GM18951 (cell line): ENCODE measurements around the gene GPHN.

Experiments
- POLR2A ChIP-seq: IDR thresholded peaks from 4 replicates; pipeline ENCODE4 v1.6.1; 2011; ENCODE audit warnings: mild to moderate bottlenecking; ENCODE audit not compliant: insufficient read length, insufficient read depth; ENCODE audit errors: extremely low read depth
- in situ Hi-C: fragments of 300-500 bp; cut with MboI; formaldehyde crosslinking; loops from one replicate; pipeline ENCODE4 v1.12.0; 2022; ENCODE audit warnings: low sequenced_read_pairs, mixed read lengths, inconsistent platforms; ENCODE audit not compliant: unreplicated experiment

The GPHN gene

DNA sequence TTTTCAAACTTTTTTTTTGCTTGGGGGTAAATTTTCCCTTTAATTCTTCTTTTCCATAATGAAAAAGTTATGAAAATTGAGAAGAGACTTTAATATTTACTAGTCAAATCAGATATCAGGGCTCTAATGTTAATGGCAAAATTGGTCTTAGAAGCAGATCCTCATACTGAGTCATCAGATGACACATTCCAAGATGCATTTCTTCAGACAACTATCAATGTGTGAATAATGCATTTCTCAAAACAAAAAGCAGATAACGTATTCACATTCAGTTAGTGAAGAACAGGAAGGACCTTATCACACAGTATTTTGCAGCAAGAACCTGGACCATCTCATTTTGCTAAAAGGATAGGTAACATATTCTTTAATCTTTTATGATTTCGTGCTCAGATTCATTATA, 130.7 kb downstream of the GPHN start:
- in situ Hi-C loops: no loop called here
- TF ChIP-seq POLR2A: no peak

DNA sequence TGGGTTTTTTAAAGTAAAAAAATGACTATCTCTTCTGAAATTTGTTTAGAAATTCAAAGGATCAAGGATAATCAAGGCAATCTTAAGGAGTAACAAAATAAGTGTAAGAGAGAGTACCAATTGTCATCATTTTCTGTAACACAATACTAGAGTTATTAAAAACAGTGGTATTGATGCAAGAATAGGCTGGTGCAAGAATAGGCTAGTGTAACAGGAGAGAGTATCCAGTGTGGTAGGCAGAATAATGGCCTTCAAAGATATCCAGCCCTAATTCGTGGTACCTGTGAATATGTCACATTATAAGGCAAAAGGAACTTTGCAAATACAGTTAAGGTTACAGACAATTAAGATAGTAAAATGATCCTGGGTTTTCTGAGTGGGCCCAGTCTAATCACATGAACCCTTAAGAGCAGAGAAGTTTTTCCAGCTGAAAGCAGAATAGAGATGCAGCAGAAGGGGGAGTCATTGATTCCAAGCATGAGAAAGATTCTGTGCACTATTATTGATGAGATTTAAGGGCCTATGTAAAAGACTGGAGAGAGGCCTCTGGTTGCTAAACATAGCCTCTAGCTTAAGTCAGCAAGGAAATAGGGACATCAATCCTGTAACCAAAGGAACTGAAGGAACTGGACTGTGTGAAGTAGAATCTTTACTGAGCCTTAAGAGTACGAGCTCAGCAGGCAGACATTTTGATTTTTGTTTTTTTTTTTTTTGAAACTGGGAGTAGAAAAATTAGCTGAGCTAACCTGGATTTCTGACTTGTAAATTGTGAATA, 134.1 kb downstream of the GPHN start:
- no peak for TF ChIP-seq POLR2A
- in situ Hi-C loops: no loop called here

DNA sequence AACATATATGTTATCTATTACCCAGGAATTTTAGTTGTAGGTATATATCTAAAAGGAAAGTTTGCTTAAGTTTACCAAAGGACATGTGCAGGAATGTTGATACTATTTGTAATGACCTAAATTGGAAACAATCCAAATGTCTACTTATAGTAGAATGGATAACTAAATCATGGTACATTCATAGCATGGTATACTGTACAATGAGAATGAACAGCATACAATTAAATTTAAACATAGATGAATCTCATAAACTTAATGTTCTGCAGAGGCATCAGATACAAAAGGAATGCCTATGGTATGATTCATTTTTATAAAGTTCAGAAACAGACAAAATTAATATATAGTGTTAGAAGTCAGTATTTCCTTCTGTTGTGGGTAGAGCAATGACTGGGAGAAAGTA, 135.4 kb downstream of the GPHN start:
- in situ Hi-C loops: no loop called here
- TF ChIP-seq POLR2A: no peak

DNA sequence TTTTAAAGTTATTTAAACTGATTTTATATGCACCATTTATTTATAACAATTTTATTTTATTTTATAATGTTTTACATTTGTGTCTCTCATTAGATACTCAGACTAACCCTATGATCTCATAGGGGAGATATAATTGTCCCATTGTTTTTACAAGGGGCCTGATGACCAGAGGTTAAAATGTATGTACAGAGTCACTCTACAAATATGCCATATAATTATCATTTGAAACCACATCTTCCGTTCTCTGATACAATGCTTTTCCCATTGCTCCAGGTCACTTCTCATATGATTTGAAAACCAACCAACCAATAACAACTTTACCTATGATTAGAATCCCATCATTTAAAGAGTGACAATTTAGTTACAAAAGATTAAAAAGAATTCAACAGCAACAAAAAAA, 137.8 kb downstream of the GPHN start:
- in situ Hi-C loops: no loop called here
- no peak for TF ChIP-seq POLR2A

DNA sequence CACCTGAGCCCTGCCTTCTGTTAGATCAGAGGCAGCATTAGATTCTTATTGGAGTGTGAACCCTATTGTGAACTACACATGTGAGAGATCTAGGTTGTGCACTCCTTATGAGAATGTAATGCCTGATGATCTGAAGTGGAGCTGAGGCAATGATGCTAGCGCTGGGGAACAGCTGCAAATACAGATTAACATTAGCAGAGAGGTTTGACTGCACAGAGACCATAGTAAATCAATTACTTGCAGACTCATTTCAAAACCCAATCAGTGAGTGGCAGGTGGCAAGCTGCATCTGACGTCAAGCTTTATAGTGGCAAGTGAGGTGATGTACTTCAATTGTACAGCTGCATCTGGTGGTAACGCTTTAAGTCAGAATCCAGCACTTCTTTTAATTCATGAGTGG, 141.6 kb downstream of the GPHN start:
- in situ Hi-C loops: no loop called here
- peak; percentile 35 for TF ChIP-seq POLR2A

DNA sequence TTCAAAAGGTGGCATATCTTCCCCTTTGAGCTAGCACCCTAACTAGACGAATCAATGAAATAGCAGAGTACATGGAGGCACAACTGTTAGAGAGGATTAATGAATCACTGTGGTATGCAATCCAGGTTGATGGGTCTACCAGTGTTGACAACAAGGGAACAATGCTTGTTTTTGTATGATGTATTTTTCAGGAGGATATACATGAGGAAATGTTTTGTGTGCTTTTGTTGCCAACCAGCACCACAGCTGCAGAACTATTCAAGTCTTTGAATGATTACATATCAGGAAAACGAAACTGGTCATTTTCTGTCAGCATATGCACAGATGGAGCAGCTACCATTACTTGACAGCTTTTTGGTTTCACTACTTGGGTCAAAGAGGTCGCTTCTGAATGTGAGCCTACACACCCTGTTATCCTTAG, 142.6 kb downstream of the GPHN start:
- in situ Hi-C loops: no loop called here
- no peak for TF ChIP-seq POLR2A

DNA sequence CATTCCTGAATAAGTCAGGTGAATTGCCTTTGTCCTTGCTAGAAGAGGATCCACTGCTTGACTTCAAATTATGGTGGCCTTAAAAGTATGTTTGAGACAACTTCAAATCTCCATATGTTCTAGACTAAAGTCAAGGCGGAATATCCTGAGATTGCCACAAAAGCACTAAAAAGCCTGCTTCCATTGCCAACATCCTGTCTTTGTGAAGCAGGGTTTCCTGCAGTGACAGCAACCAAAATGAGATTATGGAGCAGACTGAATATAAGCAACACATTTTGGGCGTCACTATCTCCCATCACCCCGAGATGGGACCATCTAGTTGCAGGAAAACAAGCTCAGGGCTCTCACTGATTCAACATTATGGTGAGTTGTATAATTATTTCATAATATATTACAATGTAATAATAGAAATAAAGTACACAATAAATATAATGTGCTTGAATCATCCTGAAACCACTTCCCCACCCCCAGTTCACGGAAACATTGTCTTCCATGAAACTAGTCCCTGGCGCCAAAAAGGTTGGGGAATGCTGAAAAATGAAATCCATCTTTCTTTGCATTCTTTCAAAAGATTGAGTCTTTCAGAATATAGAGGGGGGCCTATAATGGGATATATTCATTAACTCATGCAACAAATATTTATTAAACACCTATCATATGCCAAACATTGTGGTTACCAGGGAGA, 143.7 kb downstream of the GPHN start:
- TF ChIP-seq POLR2A: no peak
- in situ Hi-C loops: no loop called here

DNA sequence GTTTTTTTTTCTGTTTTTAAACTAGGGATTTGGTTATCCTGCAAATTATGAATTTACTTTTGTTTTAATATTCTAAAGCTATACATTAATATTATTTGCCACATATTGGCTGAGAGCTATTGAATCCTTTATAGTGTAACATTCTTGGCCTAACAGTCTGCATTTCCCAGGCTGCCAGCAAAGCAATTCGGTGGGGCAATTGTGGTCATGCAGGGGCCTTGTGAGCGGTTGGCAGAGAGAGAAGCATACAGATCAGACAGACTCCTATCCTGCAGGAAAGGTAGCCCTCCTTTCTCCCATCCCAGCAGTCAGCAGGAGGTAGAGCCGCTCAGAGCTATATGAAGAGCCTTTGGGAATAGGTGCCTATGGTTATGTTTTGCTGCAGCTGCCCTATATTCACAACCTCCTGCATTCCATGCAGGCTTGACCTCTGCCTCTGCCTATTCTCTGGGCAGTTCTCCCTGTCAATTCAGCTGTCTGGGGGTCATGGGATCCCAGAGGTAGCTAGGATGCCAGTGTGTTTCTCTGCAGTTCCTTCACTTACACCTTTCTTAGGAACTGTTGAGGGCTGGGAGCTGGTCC, 144.7 kb downstream of the GPHN start:
- in situ Hi-C loops: no loop called here
- no peak for TF ChIP-seq POLR2A

DNA sequence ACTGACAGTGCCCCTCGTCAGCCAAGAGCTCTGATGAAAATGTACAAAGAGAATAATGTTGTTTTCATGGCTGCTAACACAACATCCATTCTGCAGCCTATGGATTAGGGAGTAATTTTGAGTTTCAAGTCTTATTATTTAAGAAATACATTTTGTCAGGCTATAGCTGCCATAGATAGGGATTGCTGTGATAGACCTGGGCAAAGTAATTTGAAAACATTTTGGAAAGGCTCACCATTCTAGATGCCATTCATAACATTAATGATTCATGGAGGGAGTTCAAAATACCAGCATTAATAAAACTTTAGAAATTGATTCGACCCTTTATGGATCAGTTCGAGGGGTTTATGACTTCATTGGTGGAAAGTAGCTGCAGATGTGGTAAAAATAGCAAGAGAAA, 149.8 kb downstream of the GPHN start:
- in situ Hi-C loops: no loop called here

DNA sequence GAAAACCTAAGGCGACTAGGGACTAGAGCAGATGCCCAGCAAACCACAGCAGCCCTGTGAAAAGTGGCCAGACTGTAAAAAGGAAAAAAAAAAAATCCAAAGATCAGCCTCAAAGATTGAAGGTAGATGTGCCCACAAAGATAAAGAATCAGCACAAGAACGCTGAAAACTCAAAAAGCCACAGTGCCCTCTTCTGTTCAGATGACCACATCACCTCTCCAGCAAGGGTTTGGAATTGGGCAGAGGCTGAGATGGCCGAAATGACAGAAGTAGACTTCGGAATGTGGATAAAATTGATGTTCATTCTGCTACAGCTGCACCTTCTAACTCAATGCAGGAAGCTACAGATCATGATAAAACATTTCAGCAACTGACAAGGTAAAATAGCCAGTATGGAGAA, 154.4 kb downstream of the GPHN start:
- no peak for TF ChIP-seq POLR2A
- in situ Hi-C loops: no loop called here

More for the DNA sequence above, 149.8 kb downstream of the GPHN start:
- TF ChIP-seq POLR2A: no peak

DNA sequence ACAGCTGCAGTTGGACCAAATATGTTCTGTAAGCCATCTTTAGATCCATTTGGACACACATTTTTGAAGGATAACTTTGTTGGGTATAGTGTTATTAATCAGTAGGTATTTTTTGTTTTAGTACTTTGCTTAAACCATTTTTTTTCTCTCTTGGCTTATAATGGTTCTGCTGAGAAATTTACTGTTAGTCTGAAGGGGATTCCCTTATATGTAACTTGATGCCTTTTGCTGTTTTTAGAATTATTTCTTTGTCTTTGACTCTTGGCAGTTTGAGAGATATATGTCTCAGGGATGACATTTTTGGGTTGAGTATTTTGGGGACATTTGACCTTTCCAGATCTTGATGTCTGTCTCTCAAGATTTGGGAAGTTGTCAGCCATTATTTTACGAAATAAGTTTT, 169.8 kb downstream of the GPHN start:
- in situ Hi-C loops: no loop called here
- no peak for TF ChIP-seq POLR2A

DNA sequence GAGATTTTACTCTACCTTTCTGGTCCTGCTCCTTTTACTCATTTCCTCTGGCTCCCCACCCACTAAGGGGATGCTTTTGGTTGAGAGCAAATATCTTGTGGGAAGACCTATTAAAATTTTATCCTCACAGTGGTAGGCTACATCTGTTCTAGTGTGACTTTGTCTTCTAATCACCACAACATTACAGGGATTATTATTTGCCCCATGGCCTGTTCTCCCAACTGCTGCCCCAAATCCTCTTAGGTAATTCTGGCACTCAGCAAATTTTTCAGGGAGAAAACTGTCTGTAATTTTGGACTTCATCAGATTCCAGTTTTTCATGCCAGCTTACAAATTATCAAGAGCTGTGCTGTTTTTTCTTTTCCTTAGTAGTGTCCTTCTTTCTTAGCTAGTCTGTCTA, 172.3 kb downstream of the GPHN start:
- TF ChIP-seq POLR2A: no peak
- in situ Hi-C loops: no loop called here

DNA sequence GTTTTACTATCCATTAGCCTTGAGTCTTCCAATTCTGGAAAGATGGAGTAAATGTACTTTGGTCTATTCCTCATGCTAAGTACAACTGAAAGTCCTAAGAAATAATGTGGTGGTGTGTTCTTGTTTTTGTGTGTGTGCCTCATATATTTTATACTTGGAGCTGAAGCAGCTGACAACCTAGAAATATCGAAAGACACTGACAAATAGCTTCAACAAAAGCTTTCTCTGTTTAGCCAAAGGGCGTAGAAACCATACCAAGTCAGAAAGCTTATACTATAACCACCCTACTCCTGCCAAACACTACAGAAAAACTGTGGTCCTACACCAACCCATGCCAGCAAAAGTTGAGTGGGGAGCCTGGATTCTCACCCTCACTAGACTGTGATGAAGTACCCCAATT, 188.4 kb downstream of the GPHN start:
- TF ChIP-seq POLR2A: no peak
- in situ Hi-C loops: no loop called here

DNA sequence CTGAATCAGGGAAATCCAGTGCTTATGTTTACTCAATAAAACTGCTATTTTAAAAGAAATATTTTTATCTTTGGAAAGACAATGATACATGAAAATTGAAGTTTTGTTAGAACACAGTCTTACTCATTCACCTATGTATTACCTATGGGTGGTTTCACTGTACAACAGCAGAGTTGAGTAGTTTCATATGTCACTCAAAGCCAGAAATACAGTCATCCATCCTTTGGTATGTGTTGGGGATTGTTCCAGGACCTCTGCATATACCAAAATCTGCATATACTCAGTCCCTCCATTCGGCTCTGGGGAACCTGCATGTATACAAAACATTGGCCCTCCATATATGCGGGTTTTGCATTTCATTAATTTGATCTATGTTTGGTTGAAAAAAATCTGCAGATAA, 190.6 kb downstream of the GPHN start:
- in situ Hi-C loops: no loop called here
- no peak for TF ChIP-seq POLR2A
